ENCODE data around the gene C1orf185.

The C1orf185 gene

GRCh38 chr1:51063121-51063520, 38.9 kb upstream of the C1orf185 start:
- TF ChIP-seq CTCF (conservative IDR thresholded peaks at IDR 0.05; ENCODE audit: low read length) = no peak
- no peak for TF ChIP-seq EZH2phosphoT487 (IDR thresholded peaks at IDR 0.05; ENCODE audit: borderline replicate concordance)
- no peak overlapping the region for H3K9ac ChIP-seq (ENCODE audit: low read depth, low read length, poor library complexity, severe bottlenecking)

GRCh38 chr1:51070011-51070410, 32.0 kb upstream of the C1orf185 start:
- Histone ChIP-seq H3K27me3 (ENCODE audit: insufficient read depth, low read length, poor library complexity, severe bottlenecking) (no peaks in the 10 kb centered on the region), H3K9me3 (ENCODE audit: insufficient read depth, low read depth, low read length) (no peaks in the 10 kb centered on the region), H3K4me3 (ENCODE audit: low read length, poor library complexity, severe bottlenecking) (no peak overlapping the region), H3K79me2 (ENCODE audit: insufficient read depth, low read length) (no peaks in the 10 kb centered on the region), H3K9me2 (replicated peaks; ENCODE audit: low read depth, low read length) (no peaks in the 10 kb centered on the region), H3K4me1 (ENCODE audit: insufficient read depth, low read length, poor library complexity, severe bottlenecking) (no peaks in the 10 kb centered on the region), H2AFZ (ENCODE audit: low read length) (no peak overlapping the region), H3K9ac (ENCODE audit: low read depth, low read length, poor library complexity, severe bottlenecking) (no peak overlapping the region), H3K4me2 (ENCODE audit: low read depth, low read length, poor library complexity, severe bottlenecking) (no peak overlapping the region), H4K20me1 (ENCODE audit: insufficient read depth, low read length, poor library complexity, severe bottlenecking) (no peaks in the 10 kb centered on the region), H3K36me3 (ENCODE audit: insufficient read depth, low read length) (no peaks in the 10 kb centered on the region), H3F3A (ENCODE audit: low read depth) (no peaks in the 10 kb centered on the region)
- TF ChIP-seq CTCF (conservative IDR thresholded peaks at IDR 0.05; ENCODE audit: low read length) (no peak), EZH2phosphoT487 (IDR thresholded peaks at IDR 0.05; ENCODE audit: borderline replicate concordance) (no peak)

More at GRCh38 chr1:51063121-51063520, 38.9 kb upstream of the C1orf185 start:
- no peaks in the 10 kb centered on the region for H3K27me3 ChIP-seq (ENCODE audit: insufficient read depth, low read length, poor library complexity, severe bottlenecking)
- no peaks in the 10 kb centered on the region; the same call in 1 of the 2 replicates for H3K9me3 ChIP-seq (ENCODE audit: insufficient read depth, low read depth, low read length)
- H2AFZ ChIP-seq (ENCODE audit: low read length) = no peak overlapping the region
- no peaks in the 10 kb centered on the region for H3K9me2 ChIP-seq (replicated peaks; ENCODE audit: low read depth, low read length)
- no peaks in the 10 kb centered on the region for H3F3A ChIP-seq (ENCODE audit: low read depth)
- H3K36me3 ChIP-seq (ENCODE audit: insufficient read depth, low read length) = no peaks in the 10 kb centered on the region
- no peaks in the 10 kb centered on the region for H3K4me1 ChIP-seq (ENCODE audit: insufficient read depth, low read length, poor library complexity, severe bottlenecking)
- no peak overlapping the region for H3K4me3 ChIP-seq (ENCODE audit: low read length, poor library complexity, severe bottlenecking)
- H3K4me2 ChIP-seq (ENCODE audit: low read depth, low read length, poor library complexity, severe bottlenecking) = no peak overlapping the region
- H3K79me2 ChIP-seq (ENCODE audit: insufficient read depth, low read length) = no peaks in the 10 kb centered on the region
- H4K20me1 ChIP-seq (ENCODE audit: insufficient read depth, low read length, poor library complexity, severe bottlenecking) = no peaks in the 10 kb centered on the region

- H3K4me1 ChIP-seq (ENCODE audit: insufficient read depth, low read length, poor library complexity, severe bottlenecking) = no peaks in the 10 kb centered on the region
- no peaks in the 10 kb centered on the region for H3K9me3 ChIP-seq (ENCODE audit: insufficient read depth, low read depth, low read length)
- H3K36me3 ChIP-seq (ENCODE audit: insufficient read depth, low read length) = no peaks in the 10 kb centered on the region
- H2AFZ ChIP-seq (ENCODE audit: low read length) = no peak overlapping the region
- no peaks in the 10 kb centered on the region for H4K20me1 ChIP-seq (ENCODE audit: insufficient read depth, low read length, poor library complexity, severe bottlenecking)
- no peak overlapping the region for H3K4me2 ChIP-seq (ENCODE audit: low read depth, low read length, poor library complexity, severe bottlenecking)
- no peaks in the 10 kb centered on the region for H3F3A ChIP-seq (ENCODE audit: low read depth)
- H3K9me2 ChIP-seq (replicated peaks; ENCODE audit: low read depth, low read length) = no peaks in the 10 kb centered on the region
- no peaks in the 10 kb centered on the region for H3K79me2 ChIP-seq (ENCODE audit: insufficient read depth, low read length)
- H3K9ac ChIP-seq (ENCODE audit: low read depth, low read length, poor library complexity, severe bottlenecking) = no peak overlapping the region
- TF ChIP-seq EZH2phosphoT487 (IDR thresholded peaks at IDR 0.05; ENCODE audit: borderline replicate concordance) = no peak
- TF ChIP-seq CTCF (conservative IDR thresholded peaks at IDR 0.05; ENCODE audit: low read length) = no peak
- H3K4me3 ChIP-seq (ENCODE audit: low read length, poor library complexity, severe bottlenecking) = no peak overlapping the region
- H3K27me3 ChIP-seq (ENCODE audit: insufficient read depth, low read length, poor library complexity, severe bottlenecking) = no peaks in the 10 kb centered on the region
Observed at GRCh38 chr1:51070640-51071039, 31.4 kb upstream of the C1orf185 start.
